Loucy (cell line): ENCODE results near the gene IFIT1B.

Experiments
- H2AFZ ChIP-seq: fragments of 200-600 bp; sonication (generic); 2 replicates; pipeline ENCODE4 v1.6.0; 2016; ENCODE audit warnings: antibody characterized with exemption, mild to moderate bottlenecking, low read length, moderate library complexity
- H3F3A ChIP-seq: fragments of 200-600 bp; 2 replicates; pipeline ENCODE4 v1.6.0; 2016; ENCODE audit warnings: antibody characterized with exemption, low read depth, mild to moderate bottlenecking
- H3K27me3 ChIP-seq: fragments of 200-600 bp; sonication (generic); 2 replicates; pipeline ENCODE4 v1.6.1; 2014; ENCODE audit warnings: low read length, mild to moderate bottlenecking; ENCODE audit not compliant: insufficient read depth, poor library complexity, severe bottlenecking
- H3K36me3 ChIP-seq: fragments of 200-600 bp; sonication (generic); 2 replicates; pipeline ENCODE4 v1.6.1; 2016; ENCODE audit warnings: low read length; ENCODE audit not compliant: insufficient read depth
- H3K4me1 ChIP-seq: fragments of 200-600 bp; sonication (generic); 2 replicates; pipeline ENCODE4 v1.5.1; 2014; ENCODE audit warnings: low read length, mild to moderate bottlenecking; ENCODE audit not compliant: insufficient read depth, poor library complexity, severe bottlenecking
- H3K4me2 ChIP-seq: fragments of 200-600 bp; sonication (generic); 2 replicates; pipeline ENCODE4 v1.6.0; 2014; ENCODE audit warnings: antibody characterized with exemption, low read length, low read depth, mild to moderate bottlenecking; ENCODE audit not compliant: poor library complexity, severe bottlenecking
- H3K4me3 ChIP-seq: fragments of 200-600 bp; sonication (generic); 2 replicates; pipeline ENCODE4 v1.5.1; 2014; ENCODE audit warnings: low read length, mild to moderate bottlenecking, mixed read lengths; ENCODE audit not compliant: poor library complexity, severe bottlenecking
- H3K79me2 ChIP-seq: fragments of 200-600 bp; sonication (generic); 2 replicates; pipeline ENCODE4 v1.6.1; 2014; ENCODE audit warnings: low read length; ENCODE audit not compliant: insufficient read depth
- H3K9ac ChIP-seq: fragments of 200-600 bp; sonication (generic); 2 replicates; pipeline ENCODE4 v1.6.0; 2014; ENCODE audit warnings: mild to moderate bottlenecking, low read depth, low read length, moderate library complexity; ENCODE audit not compliant: poor library complexity, severe bottlenecking
- H3K9me2 ChIP-seq: fragments of 200-600 bp; sonication (generic); replicated peaks from 2 replicates; pipeline ENCODE4 v1.6.1; 2016; ENCODE audit warnings: low read depth, low read length, mixed read lengths
- H3K9me3 ChIP-seq: fragments of 200-600 bp; sonication (generic); 2 replicates; pipeline ENCODE4 v1.6.1; 2014; ENCODE audit warnings: mild to moderate bottlenecking, antibody characterized with exemption, low read length, low read depth; ENCODE audit not compliant: insufficient read depth
- H4K20me1 ChIP-seq: fragments of 200-600 bp; sonication (generic); 2 replicates; pipeline ENCODE4 v1.6.0; 2014; ENCODE audit warnings: antibody characterized with exemption, low read length, mild to moderate bottlenecking; ENCODE audit not compliant: insufficient read depth, poor library complexity, severe bottlenecking
- EZH2phosphoT487 ChIP-seq: fragments of 200-600 bp; IDR thresholded peaks from 2 replicates; pipeline ENCODE4 v1.6.1; 2018; ENCODE audit warnings: antibody characterized with exemption, mild to moderate bottlenecking, moderate library complexity, borderline replicate concordance
- TF ChIP-seq, protein P1 (sequence below): fragments of 200-600 bp; sonication (generic); conservative IDR thresholded peaks from 2 replicates; pipeline ENCODE4 v1.5.1; 2014; ENCODE audit warnings: mild to moderate bottlenecking, antibody characterized with exemption, low read length

The IFIT1B gene

GRCh38 chr10:89384474-89385340, 6.9 kb downstream of the IFIT1B start:
- Histone ChIP-seq H3K4me3 (no peak overlapping the region), H3K4me2 (no peak overlapping the region), H3K9me3 (no peaks in the 10 kb centered on the region), H3F3A (no peaks in the 10 kb centered on the region), H3K9ac (no peak overlapping the region), H2AFZ (no peak overlapping the region), H3K4me1 (no peaks in the 10 kb centered on the region), H3K9me2 (no peaks in the 10 kb centered on the region), H3K27me3 (no peaks in the 10 kb centered on the region), H4K20me1 (no peaks in the 10 kb centered on the region), H3K36me3 (no peaks in the 10 kb centered on the region), H3K79me2 (no peaks in the 10 kb centered on the region)
- no peak for TF ChIP-seq EZH2phosphoT487
- TF ChIP-seq, protein P1, sequence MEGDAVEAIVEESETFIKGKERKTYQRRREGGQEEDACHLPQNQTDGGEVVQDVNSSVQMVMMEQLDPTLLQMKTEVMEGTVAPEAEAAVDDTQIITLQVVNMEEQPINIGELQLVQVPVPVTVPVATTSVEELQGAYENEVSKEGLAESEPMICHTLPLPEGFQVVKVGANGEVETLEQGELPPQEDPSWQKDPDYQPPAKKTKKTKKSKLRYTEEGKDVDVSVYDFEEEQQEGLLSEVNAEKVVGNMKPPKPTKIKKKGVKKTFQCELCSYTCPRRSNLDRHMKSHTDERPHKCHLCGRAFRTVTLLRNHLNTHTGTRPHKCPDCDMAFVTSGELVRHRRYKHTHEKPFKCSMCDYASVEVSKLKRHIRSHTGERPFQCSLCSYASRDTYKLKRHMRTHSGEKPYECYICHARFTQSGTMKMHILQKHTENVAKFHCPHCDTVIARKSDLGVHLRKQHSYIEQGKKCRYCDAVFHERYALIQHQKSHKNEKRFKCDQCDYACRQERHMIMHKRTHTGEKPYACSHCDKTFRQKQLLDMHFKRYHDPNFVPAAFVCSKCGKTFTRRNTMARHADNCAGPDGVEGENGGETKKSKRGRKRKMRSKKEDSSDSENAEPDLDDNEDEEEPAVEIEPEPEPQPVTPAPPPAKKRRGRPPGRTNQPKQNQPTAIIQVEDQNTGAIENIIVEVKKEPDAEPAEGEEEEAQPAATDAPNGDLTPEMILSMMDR = no peak

DNA sequence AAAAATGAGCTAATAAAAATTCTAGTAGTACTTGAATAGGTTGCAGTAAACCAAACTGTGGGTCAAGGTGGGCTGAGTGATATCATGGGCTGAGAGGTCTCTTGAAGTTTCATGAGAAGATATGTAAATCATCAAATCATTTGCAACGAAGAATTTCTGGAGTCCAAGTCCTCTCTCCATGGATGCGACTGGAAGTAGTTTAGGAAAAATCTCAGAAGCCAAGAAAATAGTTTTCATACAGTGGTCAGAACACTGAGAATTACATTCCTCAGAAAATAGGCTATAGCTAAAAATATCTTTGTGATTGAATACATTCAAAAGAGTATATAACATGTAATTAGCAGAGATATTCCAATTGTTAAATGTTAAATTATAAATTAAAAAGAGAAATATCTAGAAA, 10.9 kb downstream of the IFIT1B start:
- H3K79me2 ChIP-seq = no peaks in the 10 kb centered on the region
- no peaks in the 10 kb centered on the region for H3F3A ChIP-seq
- no peaks in the 10 kb centered on the region for H3K27me3 ChIP-seq
- peaks cover 15% of the 10 kb centered on the region for H3K4me1 ChIP-seq
- no peaks in the 10 kb centered on the region for H3K9me2 ChIP-seq
- H3K36me3 ChIP-seq = no peaks in the 10 kb centered on the region
- no peaks in the 10 kb centered on the region for H3K9me3 ChIP-seq
- no peak for TF ChIP-seq EZH2phosphoT487
- TF ChIP-seq, protein P1 = no peak
- no peak overlapping the region for H2AFZ ChIP-seq
- H3K9ac ChIP-seq = no peak overlapping the region
- no peaks in the 10 kb centered on the region for H4K20me1 ChIP-seq
- no peak overlapping the region for H3K4me3 ChIP-seq
- H3K4me2 ChIP-seq = no peak overlapping the region

DNA sequence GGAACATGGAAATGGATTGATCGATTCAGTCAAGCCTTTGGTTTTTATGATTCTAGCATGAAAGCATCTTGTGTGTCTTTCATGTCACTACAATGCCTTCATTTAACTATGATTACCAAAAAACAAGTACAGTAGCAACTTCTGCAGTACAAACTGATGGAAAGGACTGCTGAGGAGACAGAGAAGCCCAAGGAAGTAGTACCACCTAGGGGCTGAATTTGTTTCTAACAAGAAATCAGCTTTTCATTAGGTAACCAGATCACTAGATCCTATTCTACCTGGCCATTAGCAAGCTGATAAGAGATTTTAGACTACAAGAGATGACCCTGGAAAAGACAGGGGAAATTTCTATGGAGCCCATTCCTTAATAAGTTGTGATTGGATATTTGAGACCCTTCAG, 11.4 kb downstream of the IFIT1B start:
- no peak overlapping the region for H3K9ac ChIP-seq
- no peak overlapping the region for H3K4me2 ChIP-seq
- H4K20me1 ChIP-seq = no peaks in the 10 kb centered on the region
- H3K36me3 ChIP-seq = no peaks in the 10 kb centered on the region
- H3K9me3 ChIP-seq = no peaks in the 10 kb centered on the region
- H3K79me2 ChIP-seq = no peaks in the 10 kb centered on the region
- no peak overlapping the region for H3K4me3 ChIP-seq
- peaks cover 15% of the 10 kb centered on the region for H3K4me1 ChIP-seq
- no peak overlapping the region for H2AFZ ChIP-seq
- H3K27me3 ChIP-seq = no peaks in the 10 kb centered on the region
- no peaks in the 10 kb centered on the region for H3K9me2 ChIP-seq
- no peaks in the 10 kb centered on the region for H3F3A ChIP-seq
- no peak for TF ChIP-seq EZH2phosphoT487
- TF ChIP-seq, protein P1 = peak; percentile 70
